Body of pancreas (tissue), 4 donors: ENCODE data around the gene WTAP.

Experiments used
- CTCF ChIP-seq, 7 experiments: fragments of 450-650 bp in 4 of 7; fragments of 200-600 bp in 3 of 7; sonication (generic) in 3 of 7; IDR thresholded peaks; one replicate each; pipeline ENCODE4 v1.5.1; 2016 to 2019; ENCODE audit warnings: antibody characterized with exemption in 7 of 7
- POLR2A ChIP-seq, 3 donors: fragments of 450-650 bp; IDR thresholded peaks; one replicate each; pipeline ENCODE4 v1.6.1; 2016; ENCODE audit warnings: antibody characterized with exemption in 3 of 3, mild to moderate bottlenecking in 2 of 3

DNA sequence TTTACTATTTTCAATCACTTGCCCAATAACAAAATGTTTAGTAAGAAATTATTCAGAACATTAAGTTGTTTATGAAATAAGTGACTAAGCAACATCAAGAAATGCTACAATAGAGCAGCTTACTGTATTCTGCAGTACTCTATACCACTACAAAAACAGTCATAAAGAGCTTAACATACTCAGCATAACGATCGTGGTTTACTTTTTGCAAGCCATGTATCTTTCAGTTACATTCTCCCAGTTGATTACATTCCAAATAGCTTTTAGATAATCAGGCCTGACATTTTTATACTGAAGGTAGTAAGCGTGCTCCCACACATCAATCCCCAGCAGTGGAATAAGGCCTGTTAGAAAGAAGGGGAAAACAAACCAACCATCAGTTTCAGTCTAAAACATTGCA, 45.0 kb upstream of the WTAP start:
- TF ChIP-seq CTCF (IDR thresholded peaks at IDR 0.05) (no peak), POLR2A (IDR thresholded peaks at IDR 0.05) (no peak)
